HG03342 (cell line): Measurements from ENCODE around the gene RXFP3.

Experiments
- ATAC-seq: cut with Tn5 transposase; IDR thresholded peaks from one replicate; pipeline ENCODE4 v1.9.1; 2021; ENCODE audit warnings: mild to moderate bottlenecking, moderate library complexity; ENCODE audit not compliant: unreplicated experiment

The RXFP3 gene

DNA sequence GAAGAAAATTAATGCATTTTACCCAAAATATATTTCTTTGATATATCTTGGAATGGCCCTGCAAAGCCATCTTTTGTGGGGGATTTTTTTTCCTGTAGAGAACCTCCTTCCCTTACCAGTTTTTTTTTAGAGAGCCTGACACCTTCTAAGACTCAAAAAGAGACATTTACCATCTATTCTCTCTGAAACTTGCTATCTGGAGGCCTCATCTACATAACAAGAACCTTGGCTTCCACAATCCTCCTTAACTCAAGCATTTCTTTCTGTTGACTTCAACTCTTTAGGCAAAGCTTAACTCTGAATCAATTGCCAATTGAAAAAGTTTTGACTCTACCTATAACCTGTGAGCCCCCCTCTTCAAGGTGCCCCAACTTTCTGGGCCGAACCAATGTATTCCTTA, 42.1 kb downstream of the RXFP3 start:
- ATAC-seq = no peak

DNA sequence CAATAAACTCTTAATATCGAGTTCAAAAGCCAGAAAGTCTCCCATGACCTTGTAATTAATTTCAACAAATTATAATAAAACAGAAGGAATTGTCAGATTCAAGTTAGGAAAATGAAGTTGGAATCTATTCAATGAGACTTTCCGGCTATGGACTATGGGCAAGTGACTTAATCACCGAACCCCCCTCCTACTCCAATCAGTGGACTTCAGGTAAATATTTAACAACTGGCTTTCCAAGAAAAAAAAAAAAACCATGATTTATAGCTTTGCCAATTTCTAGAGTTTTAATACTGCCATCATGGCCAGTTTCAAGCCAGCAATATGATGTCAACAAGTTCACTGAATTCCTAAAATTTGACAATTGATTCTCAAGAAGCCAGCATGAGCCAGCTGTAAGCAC, 43.8 kb downstream of the RXFP3 start:
- no peak for ATAC-seq

- ATAC-seq = no peak
Observed at GRCh38 chr5:33981408-33982162, 45.4 kb downstream of the RXFP3 start.

GRCh38 chr5:33984178-33984577, 48.0 kb downstream of the RXFP3 start:
- no peak for ATAC-seq

- no peak for ATAC-seq
Observed at GRCh38 chr5:33984671-33985124, 48.5 kb downstream of the RXFP3 start, which contains the start of gene SLC45A2. Gene SLC45A2 (minus strand): TSS chr5:33984693. CDS start chr5:33984583, 110 bp downstream.

- no peak for ATAC-seq
Observed at GRCh38 chr5:33985447-33985846, 49.3 kb downstream of the RXFP3 start.
